Activated CD8-positive, alpha-beta memory T cell treated with anti-CD3 and anti-CD28 coated beads for 48 hours (primary cell): Measurements from ENCODE around the gene BMS1.
"Not testable (repeated sequence)": the region's sequence is repeated elsewhere in the genome, so short reads cannot be mapped to it uniquely, and the experiment has no call there.

Experiments
- DNase-seq, 3 experiments: peaks; one replicate each; pipeline ENCODE4 v3.0.0-alpha.2; 2020; ENCODE audit warnings: low read depth in 2 of 3, low spot score in 2 of 3

The BMS1 gene

DNA sequence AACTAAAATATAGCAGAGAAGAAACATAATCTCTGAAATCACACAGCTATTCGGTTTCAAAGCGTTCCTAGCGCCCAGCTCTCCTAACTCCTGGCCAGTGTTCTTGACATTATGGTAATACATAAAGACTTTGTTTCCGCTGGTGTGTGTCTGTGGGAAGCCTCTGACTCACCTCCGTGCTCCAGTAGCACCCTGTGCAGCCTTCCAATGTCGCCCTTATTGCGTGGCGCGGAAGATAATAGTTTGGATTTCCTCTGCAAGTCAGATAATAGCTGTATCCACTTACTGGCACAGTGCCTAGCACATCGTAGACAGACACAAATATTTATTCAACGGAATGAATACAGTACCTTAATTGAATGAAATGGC, 570 bp downstream of the BMS1 start:
- DNase-seq, result no peak

DNA sequence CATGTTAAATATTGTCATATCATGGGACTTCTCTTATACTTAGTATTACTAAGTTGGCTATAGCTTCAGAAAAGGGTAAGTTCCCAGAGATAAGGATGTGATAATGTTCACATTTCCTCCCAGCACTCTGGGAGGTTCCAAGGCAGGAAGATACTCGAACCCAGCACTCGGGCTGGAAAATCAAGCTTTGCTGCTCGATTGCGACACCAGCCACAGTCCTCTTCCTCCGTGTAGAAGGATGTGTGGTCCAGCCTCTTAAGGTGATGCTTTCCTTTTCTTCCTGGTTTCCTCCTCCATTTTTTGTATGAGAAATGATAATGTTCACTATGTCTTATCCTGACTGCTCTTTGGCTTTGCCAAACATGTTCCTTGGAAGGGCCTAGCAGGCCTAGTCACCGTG, 3.2 kb downstream of the BMS1 start:
- no peak for DNase-seq

DNA sequence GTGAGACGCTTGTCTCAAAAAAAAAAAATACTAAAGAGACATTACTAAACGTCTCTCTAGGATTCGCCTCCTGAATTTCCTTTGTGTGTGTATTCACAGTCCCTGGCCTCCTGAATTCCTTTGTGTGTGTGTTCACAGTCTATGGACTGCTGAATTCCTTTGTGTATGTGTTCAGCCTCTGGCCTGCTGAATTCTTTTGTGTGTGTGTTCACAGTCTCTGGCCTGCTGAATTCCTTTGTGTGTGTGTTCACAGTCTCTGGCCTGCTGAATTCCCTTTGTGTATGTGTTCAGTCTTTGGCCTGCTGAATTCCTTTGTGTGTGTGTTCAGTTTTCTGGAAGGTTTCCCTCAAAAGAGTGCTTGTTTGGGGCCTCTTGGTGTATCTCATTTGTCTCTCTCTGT, 8.2 kb downstream of the BMS1 start:
- no peak for DNase-seq

DNA sequence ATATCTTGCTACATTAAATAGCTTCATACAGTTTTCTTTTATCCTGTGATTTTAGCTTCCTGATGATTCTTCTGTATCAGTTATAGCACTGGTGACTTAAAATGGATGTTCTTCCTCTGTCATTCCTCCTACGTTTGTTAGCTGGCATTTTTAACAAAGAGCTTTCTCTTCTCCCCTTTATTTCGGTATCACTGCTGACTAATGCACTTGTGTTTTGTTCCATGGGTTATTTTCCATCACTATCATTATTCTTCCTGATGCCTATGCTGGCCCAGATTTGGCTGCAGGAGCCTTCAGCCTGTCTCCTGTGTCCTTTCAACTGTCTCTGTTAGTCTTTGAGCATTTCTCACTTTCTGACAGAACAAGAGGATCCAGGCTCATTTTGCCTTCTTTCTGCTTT, 13.1 kb downstream of the BMS1 start:
- DNase-seq, result no peak

DNA sequence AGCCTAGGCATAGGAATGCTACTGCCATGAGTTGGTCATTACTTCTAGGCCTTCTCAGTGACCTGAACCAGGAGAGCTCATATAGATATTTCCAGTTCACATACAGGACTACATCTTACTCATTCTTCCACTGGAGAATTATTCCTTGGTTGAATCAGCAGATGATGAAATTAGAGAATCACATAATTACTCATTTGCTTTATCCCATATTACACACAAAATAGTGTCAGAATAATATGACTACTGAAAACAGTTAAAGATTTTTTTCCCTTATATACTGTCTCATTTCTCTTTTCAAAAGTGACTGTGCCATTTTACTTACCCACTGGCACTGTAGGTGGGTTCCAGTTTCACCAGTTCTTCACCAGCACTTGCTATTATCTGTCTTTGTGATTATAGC, 18.5 kb downstream of the BMS1 start:
- DNase-seq, result no peak

DNA sequence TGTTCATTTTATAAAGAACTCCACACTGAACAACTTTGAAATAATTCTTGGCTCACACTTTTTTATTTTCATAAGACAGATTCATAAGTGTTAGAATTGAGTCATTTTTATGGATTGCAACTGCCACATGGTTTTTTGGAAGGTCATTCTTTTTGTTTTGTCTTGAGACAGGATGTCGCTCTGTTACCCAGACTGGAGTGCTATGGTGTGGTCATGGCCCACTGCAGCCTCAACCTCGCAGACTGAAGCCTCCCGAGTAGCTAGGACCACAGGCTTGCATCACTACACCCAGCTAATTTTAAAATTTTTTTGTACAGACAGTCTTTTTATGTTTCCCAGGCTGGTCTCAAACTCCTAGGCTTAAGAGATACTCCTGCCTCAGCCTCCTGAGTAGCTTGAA, 20.3 kb downstream of the BMS1 start:
- DNase-seq, result no peak

DNA sequence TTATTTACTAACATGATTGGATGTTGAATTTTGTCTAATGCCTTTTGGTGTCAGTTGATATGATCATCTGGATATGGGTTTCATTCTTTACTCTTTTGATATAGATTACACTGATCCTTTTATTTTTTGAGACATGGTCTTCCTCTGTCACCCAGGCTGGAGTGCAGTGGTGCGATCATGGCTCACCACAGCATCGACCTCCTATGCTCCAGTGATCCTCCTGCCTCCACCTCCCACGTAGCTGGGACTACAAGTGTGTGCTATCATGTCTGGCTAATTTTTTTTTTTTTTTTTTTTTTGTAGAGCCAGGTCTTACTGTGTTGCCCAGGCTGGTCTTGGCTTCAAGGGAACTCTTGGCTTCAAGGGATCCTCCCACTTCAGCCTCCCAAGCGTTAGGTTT, 27.1 kb downstream of the BMS1 start:
- DNase-seq, result no peak

DNA sequence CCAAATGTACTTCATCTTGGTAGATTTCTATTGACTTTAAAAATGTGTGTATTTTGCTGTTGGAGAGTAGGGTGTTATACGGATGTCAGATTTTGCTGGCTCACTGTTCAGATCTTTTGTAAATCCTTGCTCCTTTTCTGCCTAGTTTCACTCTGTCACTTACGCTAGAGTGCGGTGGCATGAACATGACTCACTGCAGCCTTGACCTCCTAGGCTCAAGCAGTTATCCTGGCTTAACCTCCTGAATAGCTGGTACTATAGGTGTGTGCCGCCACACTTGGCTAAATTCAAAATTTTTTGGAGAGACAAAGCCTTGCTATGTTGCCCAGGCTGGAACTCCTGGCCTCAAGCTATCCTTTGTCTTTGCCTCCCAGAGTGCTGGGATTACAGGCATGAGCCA, 29.4 kb downstream of the BMS1 start:
- DNase-seq, result no peak

DNA sequence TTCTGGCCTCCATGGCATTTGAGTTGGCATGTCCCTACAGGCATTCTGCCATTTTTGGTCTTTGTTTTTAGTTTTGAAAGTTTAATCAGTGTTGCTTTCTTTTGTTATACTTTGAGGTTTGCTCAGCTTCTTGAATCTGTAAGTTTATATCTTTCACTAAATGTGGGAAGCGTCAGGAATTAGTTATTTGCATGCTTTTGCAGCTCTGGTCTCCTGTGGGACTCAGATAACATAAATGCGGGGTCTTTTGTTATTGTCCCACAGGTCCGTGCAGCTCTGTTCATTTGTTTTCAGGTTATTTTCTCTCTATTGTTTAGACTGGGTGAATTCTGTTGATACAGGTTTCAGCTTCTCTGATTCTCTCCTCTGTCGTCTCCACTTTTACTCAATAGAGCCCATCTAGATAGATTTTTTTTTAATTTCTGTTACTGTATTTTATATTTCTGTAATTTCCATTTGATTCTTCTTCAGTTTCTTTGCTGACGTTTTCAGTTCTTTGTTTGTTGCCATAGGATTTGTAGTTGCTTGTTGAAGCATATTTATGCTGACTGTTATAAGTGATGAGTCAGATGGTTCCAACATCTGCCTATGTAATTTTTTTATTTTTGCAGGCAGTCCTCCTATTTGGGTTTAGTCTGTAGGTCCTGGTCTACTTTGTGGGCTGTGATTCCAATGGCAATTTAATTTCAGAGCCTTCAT, 31.5 kb downstream of the BMS1 start:
- DNase-seq, result not testable (repeated sequence)

DNA sequence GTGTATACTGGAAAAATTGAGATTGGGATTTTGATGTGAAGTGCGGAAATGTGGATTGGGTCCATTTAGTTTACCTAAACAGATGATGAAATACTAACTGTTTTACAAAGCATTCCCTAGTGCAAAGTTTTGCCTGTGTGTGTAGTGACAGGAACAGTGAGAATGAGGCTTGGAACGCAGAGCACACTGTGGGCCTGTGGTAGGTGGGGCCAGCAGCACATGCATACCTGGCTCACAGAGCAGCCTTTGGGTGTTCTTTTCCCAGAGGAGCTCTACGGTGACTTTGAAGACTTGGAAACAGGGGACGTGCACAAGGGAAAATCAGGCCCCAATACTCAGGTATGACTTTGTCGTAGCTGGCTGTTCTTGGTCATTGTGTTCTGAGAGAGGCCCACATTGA, 33.7 kb downstream of the BMS1 start:
- not testable (repeated sequence) for DNase-seq

DNA sequence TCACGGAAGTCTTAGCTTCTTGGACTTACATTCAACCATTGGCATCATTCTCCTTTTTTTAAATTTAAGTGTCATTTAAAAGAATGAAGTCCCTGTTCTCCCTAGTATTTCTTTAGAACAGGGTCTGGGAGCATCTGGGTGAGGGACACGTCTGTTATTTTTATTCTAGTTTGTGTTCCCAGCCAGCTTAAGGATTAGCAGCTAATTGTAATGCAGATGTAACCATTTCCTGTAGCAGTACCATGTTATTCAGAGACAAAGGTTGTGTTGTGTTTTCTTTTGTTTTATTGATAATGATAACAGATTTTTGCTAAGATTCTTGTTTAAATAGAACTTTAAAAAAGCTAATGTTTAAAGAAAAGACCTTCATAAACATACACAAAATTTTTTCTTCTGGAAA, 34.3 kb downstream of the BMS1 start:
- DNase-seq, result no peak

DNA sequence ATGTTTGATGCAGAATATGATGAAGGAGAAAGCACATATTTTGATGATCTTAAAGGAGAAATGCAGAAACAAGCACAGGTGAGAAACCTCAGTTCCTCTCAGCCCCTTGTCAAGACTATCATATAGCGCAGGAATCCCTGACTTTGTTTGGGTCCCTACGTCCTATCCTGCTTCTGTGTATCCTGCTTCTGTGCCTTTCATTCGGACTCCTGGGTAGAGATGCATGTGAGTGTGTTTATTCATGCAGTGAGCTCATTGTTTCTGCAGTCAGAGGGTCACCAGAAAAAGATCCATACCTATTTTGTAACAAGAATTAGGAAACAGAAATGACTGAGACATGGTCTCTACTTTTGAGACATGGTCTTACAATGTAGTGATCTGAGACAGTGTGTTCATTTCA, 34.8 kb downstream of the BMS1 start:
- not testable (repeated sequence) for DNase-seq

DNA sequence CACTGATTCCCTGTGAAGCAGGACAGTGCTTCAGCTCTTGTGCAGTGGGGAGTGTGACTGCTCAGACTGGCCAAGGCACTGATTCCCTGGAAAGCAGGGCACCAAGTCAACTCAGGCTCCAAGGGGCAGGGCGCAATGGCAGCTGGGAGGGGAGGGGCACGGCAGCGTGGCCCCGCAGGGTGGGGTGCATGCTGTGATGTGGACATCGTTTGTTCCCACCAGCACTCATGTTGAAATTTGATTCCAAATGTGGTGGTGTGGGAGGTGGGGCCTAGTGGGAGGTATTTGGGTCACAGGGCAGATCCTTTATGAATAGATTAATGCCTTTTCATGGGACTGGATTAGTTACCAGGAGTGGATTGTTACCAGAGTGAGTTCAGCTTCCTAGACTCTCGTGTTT, 44.2 kb downstream of the BMS1 start:
- DNase-seq, result not testable (repeated sequence)

DNA sequence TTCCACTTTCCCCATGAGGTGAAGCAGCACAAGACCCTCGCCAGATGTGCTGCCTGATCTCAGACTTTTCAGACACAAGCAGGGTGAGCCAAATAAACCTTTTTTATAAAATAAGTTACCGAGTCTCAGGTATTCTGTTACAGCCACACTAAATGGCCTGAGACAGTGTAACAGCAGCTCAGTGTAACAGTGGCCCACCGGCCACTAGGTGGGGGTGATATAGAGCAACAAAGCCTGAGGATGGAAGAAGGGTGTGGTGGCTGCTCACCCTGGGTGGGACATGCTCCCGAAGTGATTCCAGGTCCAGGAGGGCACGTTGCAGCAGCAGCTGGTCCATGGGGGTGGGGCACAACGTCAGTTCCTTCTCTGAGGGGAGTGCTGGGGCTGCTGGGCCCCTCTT, 44.6 kb downstream of the BMS1 start:
- DNase-seq, result no peak

DNA sequence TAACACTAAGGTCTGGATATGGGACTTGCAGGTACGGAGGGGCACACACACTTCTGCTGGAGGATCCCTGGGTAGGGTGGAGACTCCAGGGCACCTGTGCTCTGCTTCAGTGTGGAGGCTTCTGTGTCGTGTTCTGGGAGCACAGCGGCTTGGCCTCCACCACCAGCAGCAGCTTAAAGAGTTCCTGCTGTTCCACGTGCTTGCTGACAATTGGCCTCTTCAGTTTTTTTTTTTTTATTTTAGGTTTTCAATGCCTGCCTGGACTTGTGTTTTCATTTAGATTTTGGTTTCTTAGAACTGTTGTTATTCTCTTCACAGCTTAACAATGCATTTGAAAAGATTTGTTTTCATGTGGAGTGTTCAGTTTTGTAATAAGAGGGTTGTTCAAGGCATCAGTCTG, 45.8 kb downstream of the BMS1 start:
- DNase-seq, result not testable (repeated sequence)

DNA sequence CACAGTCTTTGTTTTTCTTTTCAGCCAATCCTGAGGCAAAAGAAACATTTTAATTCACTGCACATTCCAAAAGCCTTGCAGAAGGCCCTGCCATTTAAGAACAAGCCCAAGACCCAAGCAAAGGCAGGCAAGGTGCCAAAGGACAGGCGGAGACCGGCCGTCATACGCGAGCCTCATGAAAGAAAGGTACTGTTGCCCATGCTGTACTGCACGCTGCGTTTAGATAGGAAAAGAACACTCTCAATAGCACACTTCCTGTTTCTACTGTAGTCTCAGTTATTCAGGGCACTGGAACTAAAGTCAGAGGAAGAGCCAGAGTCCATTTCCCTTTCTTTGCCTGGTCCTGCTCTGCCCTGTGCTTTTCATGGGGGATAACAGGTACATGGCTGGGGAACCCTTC, 47.6 kb downstream of the BMS1 start:
- no peak for DNase-seq

DNA sequence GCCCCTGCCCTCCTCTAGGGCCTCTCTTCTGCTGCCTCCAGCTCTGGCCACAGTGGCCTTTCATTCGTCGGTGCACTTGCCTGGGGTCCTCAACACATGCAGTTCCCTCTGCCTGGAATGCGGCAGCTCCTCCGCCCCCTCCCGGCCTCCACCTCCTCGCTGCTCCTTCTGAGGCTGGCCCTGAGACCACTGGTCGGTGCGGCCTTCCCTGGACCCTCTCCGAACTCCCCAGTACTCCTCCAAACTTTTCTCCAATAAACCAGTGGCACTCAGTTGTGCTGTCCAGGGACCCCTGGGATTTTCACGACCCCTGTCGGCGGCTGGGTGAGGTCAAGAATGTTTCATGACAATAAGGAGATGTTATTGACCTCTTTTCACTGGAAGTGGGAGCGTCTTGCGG, 53.5 kb downstream of the BMS1 start:
- no peak for DNase-seq

DNA sequence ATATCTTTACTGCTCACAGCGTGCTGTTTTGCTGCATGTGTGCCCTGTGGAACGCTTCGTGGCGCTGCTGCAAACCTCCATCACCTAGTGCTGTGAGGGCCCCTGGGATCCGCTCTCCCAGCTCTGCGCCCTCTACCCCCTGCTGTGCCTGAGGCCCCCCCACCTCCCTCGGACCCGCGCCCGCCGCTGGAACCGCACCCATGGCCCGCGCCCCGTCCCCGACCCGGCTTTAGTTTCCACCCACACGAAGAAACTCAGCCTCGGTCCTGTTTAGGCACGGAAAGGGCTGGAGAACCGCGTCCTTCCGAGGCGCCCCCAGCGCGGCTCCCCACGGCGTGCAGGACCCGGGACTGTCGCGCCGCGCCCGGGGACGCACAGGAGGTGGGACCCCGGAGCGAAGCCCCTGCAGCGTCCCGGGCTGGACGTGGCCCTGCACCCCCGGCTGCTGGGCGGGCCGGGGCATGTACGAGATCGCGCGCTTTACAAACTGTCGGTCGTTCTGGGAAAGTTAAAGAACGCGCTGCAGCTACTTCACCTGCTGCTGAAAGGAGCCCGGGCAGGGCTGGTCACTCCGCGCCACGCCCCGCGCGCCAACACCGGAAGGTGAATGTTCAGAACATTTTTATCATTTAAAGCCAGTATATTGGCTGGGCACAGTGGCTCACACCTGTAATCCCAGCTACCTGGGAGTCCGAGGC, 54.3 kb downstream of the BMS1 start:
- DNase-seq, result no peak

DNA sequence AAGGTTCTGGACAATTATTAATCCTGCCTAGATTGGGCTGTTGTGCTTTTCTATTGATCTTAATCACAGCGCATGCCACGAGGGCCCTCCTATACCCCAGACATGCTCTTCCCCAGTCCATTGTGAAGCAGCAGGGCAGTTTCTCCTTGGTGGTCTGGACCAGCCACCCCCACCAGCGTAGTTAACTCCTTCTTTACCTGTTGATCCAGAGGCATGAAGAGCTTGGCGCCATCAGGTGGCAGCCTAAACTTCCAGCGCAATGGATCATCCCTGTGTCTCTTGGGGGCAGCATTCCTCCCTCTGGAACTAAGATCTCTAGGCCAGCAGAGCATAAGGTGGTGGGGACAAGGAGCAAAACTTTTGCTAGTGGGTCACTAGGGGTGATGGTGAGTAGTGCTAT, 62.2 kb downstream of the BMS1 start:
- DNase-seq, result not testable (repeated sequence)

DNA sequence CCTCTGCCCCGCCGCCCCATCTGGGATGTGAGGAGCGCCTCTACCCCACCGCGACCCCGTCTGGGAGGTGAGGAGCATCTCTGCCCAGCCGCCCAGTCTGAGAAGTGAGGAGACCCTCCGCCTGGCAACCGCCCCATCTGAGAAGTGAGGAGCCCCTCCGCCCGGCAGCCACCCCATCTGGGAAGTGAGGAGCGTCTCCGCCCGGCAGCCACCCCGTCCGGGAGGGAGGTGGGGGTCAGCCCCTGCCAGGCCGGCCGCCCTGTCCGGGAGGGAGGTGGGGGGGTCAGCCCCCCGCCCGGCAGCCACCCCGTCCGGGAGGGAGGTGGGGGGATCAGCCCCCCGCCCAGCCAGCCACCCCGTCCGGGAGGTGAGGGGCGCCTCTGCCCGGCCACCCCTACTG, 64.7 kb downstream of the BMS1 start:
- not testable (repeated sequence) for DNase-seq

DNA sequence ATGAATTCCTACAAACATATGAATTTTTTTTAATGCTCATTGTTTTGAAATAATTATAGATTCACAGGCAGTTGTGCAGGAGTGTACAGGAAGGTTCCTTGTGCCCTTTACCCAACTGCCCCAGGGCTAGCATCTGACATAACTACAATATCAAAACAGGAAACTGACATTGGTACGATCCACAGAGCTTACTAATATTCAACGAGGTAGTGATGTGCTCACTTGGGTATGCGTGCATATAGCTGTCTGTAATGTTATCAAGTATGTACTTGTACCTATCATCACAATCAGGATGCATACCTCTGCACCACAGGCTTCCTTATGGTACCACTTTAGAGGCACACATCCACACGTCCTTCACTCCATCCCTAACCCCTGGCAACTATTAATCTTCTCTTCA, 68.3 kb downstream of the BMS1 start:
- no peak for DNase-seq

DNA sequence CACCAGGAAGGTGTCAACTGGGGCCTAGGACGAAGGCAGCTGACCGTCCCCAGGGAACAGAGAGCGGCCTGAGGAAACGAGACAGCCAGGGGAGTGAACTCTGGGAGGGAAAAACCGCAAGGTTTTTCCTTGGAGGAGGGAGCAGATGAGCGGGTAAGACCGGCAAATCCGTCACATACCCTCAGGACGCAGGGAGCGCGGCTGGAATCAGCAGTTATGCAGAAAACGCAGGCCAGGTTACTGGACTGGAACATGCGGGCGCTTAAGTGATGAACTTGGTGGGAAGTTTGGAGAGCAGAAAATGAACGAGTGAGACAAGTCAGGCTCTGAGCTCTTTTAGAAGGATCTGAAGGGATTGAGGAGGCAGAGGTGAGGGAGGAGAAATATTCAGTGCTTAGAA, 76.7 kb downstream of the BMS1 start:
- no peak for DNase-seq

DNA sequence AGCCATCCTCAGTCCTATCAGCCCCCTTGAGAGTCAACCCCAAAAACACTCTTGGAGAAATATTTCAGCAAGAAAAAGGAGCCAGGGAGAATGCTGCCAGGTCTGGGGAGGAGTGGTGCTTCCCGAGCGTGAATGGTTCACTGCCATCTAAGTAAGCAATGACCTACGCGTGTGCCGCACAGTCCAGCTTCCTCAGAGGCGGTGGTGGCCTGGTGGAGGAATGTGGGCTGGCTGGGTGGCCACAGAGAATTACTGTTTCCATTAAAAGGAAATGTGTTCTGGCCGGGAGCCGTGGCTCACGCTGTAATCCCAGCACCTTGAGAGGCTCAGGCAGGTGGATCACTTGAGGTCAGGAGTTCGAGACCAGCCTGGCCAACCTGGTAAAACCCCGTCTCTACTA, 77.4 kb downstream of the BMS1 start:
- not testable (repeated sequence) for DNase-seq
